ENCODE data around the gene IQGAP2.
"Not testable (repeated sequence)": the region's sequence is repeated elsewhere in the genome, so short reads cannot be mapped to it uniquely, and the experiment has no call there.

Gene IQGAP2

DNA sequence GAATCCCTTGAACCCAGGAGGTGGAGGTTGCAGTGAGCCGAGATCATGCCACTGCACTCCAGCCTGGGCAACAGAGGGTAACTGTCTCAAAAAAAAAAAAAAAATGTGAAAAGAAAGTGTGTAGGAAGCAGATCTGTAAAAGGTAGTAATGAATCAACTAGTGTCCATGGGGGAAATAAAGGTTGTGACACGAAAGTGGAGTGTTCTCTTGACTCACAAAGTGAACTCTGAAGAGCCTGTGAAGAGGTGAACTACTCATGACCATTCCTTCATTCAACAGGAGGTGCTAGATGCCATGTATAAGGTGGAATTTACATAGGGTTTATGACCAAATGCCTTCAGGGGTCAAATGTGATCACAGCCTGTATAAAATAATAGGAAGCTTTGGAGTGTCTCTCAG lies 12.8 kb downstream of the IQGAP2 start:
- no peak for DNase-seq

DNA sequence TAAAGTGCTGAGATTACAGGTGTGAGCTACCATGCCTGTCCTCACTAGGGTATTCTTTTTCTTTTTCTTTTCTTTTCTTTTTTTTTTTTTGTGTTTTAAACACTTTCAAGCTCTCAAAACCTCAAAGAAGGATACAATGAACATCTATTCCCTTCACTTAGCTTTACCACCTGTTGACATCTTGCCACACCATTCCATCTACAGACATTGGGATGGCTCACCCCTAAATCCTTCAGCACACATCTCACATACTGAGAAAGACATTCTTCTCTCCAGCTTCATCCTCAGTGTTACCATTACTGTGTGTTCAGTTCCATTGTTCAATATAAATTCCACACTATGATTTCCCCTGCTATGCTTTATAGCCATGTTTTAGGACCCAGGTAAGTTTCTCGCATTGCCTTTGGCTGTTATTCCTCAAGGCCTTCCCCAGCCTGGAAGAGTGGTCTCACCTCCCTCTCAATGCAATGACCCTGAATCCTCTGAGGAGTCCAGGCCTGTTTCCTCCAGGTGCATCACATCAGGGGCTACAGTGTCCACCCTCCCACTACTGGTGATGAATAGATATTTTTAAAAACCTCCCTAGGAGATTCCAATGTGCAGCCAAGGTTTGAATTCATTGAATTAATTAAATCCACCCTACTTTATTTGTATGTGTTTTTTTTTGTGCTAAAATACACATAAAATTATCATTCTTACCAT lies 16.7 kb downstream of the IQGAP2 start:
- DNase-seq = no peak

DNA sequence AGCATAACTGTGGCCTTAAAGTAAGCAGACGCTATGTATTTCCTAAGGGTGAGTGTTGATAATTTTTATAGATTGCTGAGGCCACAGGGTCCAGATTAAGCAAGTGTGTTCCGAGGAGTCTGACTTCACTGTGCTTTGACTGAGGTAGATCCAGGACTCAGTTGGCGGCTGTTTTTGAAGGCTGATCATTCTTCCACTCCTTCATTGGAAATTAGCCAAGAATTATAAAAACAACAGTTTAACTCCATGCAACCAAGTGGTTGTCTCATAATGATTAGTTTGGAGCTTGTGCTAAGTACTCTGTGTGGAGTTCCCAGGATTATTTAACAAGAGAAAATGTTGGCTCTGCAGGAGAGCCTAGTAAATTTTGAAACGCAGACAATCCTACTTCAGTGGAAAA lies 19.1 kb downstream of the IQGAP2 start:
- DNase-seq = no peak

DNA sequence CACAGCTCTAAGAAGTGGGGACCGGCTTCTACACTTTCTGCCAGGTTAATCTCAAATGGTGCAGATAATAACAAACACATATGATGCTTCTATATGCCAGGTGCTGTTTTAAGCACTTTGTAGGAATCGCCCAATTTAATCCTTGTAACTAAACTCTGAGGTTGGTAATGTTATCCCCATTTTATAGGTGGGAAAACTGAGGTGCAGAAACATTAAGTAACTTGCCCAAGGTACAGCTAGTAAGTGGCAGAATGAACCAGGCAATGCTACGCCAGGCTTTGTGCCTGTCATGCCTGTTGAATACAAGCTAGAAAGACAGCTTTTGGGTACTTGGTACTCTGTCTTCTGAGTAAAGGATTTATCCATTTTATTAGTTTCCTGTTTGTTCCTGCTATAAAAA lies 19.7 kb downstream of the IQGAP2 start:
- DNase-seq = no peak

DNA sequence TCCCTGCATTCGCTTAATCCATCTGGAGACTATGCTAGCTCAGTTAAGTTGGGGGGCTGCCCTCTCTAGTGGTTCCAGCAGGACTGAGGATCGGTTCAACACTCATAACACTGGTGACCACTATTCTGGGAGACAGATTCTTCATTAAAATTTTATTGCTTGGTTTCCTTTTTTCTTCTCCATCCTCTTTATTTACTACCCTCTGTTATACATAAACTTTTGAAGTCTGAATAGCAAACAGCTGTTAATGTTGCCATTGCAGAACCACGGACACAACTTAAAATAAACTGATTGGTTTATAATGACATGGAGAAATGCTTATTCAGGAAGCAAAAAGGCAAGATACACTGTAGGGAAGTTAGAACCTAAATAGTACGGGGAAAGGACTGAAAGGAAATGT lies 22.1 kb downstream of the IQGAP2 start:
- DNase-seq = no peak

DNA sequence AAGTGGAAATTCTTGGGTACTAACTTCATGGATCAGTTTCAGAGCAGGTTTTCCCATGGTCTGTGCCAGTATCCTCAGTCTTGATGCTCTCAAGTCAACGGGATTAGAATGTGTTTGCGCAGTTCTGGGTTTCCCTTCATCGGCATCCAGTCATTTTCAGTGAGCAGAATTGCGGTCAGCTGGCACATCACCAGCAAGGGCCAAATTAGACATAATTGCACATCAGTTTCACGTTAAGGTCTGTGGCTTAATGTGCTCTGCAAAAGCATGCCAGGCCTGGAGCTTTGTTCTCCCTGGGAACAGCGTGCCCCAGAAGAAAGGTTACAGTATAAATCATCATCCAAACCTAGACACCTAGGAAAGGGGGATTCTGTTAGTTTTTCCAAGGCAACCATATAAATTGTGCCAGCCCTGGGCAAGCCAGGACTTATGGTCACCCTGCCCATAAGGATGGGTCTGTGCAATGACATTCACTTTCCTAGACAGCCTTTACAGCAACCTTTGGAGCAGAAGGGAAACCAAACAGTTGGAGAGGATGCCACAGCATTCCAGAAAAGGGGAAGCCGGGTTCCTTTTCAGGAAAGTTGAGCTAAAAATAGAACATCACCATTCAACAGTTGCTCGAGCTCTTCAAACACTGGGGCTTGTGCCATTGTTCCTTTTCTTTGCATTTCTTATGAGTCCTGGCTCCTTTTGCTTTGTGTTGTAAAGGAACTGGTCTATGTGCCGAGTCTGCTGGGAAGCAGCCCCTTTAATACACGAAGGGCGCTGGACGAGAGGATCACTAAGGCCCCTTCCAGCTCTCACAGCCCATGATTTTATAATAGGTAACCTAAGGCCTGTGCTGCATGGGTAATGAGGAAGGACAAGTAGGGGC lies 23.1 kb downstream of the IQGAP2 start:
- no peak for DNase-seq

DNA sequence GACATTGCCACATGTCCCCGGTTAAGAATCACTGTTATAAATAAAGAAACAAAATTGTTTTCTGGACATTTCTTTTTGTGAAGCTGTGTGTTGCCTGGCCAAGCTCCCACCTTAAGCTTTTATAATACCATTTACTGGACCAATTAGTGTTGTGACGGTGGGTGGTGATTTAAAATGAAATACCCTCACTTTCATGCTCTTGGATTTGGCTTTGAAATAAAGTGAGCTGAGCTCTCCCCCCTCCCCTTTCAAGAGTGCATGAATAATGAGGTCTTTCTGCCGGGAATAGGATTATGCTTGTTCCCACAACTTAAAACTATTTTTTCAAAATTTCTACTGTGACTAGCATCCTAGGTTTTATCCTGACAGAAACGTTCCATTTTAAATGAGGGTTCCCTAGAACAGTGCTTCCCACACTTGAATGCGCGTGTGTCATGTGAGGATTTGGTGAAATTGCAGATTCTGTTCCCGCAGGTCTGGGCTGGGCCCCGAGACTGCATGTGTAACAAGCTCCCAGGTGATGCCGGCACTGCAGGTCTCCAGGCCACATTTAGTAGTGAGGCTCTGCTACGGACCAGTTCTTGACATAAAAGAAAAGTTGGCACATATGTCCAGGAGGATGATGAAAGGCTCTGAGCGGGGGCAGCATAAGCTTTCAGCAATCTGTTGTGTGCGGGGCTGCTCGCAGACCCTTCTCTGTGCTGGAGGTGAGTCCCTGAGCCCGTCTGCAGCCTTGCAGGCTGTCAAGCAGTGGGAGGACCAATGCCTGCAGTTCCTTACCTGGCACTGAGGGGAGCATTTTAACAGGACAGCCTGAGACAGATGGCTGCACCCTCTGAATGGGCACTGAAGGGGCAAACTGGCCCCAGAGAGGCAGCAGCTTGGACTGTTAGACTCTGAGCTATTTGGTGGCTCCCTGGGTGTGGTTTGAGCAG lies 24.4 kb downstream of the IQGAP2 start:
- DNase-seq = no peak

DNA sequence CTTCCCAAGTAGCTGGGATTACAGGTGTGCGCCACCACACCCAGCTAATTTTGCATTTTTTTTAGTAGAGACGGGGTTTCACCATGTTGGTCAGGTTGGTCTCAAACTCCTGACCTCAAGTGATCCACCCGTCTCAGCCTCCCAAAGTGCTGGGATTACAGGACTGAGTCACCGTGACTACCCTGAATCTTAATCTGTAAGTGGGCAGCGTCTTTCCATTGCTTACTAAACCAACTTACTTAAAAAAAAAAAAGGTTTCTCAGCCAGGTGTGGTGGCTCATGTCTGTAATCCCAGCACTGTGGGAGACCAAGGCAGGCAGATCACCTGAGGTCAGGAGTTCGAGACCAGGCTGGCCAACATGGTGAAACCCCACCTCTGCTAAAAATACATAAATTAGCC lies 25.5 kb downstream of the IQGAP2 start:
- DNase-seq = not testable (repeated sequence)

DNA sequence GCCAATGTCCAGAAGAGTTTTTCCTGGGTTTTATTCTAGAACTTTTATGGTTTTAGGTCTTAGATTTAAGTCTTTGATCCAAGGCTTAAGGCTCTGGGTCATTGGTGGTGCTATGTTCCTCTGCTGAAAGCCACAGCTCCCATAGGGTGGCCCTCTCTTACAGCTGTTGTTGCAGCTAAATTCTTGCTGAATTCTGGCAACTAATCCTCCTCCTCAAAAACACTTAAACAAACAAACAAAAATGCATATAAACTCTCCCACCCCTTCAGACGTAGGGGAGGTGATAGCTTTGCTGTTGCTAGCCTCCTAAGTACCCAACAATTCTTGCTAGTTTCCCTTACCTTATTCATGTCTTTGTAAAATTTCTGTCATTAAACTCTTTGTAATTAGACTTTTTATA lies 30.2 kb downstream of the IQGAP2 start:
- DNase-seq = no peak

DNA sequence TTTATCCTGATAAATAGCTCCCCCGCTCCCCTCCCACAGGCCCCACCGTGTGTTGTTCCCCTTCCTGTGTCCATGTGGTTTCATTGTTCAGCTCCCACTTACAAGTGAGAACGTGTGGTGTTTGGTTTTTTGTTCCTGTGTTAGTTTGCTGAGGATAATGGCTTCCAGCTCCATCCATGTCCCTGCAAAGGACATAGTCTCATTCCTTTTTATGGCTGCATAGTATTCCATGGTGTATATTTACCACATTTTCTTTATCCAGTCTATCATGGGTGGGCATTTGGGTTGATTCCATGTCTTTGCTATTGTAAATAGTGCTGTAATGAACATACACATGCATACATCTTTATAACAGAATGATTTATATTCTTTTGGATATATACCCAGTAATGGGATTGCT lies 34.4 kb downstream of the IQGAP2 start:
- DNase-seq = not testable (repeated sequence)

DNA sequence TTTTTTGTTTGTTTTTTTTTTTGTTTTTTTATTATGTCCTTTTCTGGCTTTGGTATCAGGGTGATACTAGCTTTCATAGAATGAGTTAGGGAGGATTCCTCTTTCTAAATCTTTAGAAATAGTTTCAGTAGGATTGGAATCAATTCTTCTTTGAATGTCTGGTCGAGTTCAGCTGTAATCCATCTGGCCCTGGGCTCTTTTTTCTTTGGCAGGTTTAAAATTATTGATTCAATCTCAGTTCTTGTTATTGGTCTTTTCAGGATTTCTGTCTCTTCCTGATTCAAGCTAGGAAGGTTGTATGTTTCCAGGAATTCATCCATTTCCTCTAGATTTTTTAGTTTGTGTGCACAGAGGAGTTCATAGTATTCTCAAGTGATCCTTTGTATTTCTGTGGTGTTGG lies 34.9 kb downstream of the IQGAP2 start:
- DNase-seq = no peak

DNA sequence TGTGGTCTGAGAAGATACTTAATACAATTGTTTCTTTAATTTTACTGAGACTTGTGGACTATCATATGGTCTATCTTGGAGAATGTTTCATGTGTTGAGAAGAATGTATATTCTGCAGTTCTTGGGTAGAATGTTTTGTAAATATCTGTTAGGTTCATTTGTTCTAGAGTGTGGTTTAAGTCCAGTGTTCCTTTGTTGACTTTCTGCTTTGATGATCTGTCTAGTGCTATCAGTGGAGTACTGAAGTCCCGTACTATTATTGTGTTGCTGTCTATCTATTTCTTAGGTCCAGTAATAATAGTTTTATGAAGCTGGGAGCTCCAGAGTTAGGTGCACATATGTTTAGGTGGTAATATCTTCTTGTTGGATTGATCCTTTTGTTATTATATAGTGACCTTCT lies 36.1 kb downstream of the IQGAP2 start:
- no peak for DNase-seq

DNA sequence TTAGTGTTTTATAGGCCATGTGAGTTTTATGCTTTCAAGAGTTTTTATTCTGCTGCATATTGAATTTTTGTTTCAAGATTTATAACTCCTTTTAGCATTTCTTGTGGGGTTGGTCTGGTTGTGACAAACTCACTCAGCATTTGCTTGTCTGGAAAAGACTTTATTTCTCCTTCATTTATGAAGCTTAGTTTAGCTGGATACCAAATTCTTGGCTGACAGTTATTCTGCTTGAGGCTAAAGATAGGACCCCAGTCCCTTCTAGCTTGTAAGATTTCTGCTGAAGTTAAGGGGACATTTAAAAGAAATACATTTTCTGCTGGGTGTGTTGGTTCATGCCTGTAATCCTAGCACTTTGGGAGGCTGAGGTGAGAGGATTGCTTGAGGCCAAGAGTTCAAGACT lies 36.8 kb downstream of the IQGAP2 start:
- no peak for DNase-seq

DNA sequence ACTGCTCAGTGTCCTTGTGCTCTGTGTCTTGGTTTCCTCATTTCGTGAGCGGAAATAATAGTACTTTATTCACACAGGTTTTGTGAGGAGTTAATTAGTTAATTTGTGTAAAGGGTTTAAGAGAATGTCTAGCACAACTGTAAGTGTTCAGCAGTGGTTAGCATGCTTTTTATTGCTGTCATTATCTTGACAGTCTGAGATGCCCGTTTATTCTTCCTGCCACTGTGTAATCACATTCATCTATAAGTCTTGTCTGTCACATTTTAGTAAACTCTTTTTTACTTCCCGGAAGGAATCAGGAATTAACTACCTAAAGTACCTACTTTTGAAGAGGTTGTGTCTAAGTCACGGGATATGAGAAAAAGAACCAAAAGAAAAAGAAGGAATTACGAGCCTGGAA lies 38.0 kb downstream of the IQGAP2 start:
- no peak for DNase-seq

DNA sequence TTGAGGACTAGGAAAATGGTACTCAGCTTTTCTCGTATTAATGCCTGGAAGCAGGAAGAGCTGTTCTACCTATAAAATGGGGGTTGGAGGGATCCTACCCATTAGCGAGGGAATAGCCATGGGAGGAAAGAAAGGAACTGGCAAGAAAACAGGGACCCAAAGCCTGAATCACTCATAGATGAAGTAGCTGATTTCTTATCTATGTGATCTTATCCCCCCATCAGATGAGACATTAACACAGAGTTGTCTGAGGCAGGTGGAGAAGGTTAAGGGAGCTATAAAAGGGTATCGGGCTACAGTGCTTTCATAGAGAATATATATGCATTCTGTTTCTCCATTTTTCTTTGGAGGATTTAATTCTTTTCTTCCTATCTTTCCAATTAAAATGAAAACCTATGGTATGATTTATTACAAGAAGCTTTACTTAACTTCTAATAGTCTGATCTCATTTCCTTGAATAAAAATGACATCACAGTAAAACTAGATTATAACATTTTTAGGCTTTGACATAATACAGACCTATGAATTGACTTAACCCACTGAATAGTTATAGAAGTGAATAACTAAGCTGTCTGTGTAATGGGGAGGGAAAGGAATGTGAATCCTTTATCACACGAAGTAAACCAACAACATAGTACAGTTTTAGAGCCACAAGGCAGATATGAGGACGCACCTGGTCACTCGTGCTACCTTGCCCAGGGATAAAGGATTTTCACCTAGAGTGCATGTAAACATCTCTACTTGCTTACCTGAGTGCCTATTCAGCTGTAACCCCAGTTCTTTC lies 39.0 kb downstream of the IQGAP2 start:
- no peak for DNase-seq

DNA sequence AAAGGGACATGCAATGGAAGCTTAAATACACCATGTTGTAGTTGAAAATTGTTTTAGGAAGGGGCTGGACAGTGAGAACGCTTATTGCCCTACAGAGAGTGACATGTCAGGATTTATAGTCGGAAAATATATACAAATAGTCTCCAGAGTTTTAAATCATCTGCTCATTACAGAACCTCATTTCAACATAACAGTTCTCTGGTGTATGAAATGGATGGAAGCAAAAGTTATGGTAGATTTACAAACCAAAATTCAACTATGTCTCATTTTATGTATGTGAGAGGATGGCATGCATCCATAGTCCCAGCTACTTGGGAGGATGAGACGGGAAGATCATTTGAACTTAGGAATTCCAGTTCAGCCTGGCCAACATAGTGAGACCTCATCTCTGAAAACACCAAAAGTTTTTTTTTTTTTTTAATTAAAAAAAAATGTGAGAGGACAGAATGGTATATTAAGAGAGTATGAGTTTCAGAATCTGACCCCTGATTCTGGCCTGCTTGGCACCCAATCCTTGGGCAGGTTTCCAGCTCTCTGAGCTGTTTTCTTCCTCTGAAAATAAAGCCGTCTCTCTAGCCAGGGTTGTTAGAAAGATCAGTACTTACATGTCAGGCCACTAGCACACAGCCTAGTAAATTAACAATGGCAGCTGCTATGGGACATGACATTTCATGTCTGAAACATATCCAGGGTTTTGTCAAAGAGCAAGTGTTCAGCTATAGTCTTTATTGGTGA lies 40.1 kb downstream of the IQGAP2 start:
- DNase-seq = no peak

DNA sequence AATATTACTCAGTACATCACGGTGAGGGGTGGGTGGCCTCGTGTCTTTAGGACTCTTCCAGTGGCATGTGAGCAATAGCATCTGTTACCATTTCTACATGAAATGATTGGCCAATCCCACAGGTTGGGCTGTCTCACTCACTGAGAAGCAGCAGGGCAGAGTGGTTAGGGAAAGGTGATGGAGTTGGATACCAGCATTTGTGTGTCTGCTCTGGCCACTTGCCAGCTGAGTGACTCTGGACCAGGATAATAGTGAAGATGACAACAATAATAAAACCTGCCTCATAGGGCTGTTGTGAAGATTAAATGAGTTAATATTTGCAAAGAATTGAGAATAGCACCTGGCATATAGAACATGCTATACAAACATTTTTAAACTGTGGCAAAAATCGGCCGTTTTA lies 42.0 kb downstream of the IQGAP2 start:
- no peak for DNase-seq

DNA sequence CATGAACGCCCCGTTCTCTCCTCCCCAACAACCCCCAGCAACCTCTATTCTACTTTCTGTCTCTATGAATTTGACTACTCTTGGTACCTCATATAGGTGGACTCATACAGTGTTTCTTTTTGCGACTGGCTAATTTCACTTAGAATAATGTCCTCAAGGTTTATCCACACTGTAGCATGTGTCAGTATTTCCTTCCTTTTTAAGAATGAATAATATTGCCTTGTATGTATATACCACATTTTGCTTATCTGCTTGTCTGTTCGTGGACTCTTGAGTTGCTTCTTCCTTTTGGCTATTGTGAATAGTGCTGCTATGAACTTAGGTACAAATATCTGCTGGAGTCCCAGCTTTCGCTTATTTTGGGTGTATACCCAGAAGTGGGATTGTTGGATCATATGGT lies 42.7 kb downstream of the IQGAP2 start:
- DNase-seq = no peak

DNA sequence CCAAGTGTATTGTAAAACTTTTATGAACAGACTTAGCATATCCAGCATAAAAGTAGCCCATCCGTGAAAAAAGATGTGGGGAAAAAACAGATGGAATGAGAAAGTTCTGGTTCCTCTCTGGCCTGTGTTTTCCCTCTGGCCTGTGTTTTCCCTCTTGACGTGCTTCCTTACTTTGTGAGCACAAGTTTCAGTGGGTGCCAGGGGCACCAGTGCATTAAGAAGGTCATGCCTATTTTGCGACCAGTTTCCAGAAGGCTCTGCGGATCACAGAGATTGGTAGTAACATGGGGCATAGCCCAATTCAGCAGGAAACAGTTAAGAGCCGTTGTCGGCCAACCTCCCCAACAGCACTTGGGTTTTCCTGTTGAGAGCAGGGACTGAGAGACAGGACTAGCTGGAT lies 43.7 kb downstream of the IQGAP2 start:
- no peak for DNase-seq

DNA sequence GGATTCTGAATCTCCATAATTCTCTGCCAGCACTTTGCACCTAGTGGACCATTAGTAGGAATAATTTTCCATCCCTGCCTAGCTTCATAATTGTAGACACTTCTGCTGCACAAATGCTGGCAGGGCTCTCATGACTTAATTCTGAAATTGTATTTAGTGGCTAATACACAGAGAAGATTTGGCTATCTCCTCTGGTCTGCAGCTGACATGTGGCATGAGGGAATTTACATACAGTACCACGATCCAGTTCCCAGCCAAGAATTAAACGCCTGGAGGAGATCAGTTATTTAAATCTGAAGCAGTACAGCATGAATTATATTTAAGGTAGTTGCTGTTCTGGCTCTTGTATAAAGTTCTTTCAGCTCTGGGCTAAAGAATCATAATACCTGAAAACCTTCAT lies 46.5 kb downstream of the IQGAP2 start:
- DNase-seq = no peak

DNA sequence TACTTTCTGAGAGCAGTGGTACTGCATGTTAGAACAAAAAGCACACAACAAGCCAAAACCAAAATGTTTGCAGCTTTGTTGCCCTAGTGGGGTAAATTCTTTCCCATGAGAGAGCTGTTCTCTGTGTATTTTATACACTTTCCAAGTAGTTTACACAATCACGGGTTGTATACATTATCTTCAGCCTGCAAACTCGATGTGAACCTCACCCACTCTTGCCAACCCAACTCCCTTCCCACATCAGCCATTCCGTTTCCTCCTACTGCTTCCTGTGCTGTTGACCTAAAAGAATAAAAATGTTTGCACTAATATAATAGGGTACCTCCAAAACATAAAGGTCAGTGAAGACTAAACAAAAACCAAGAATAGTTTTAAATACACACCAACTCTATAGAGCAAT lies 47.0 kb downstream of the IQGAP2 start:
- no peak for DNase-seq

Data from suppressor macrophage treated with lipopolysaccharide for 4 hours (primary cell).